ENCODE measurements around the gene RCN1. TPM values are rescaled to one million over a fixed set of nuclear protein-coding genes. Genes with fewer than 3 reads are reported as not detected.

The RCN1 gene
- total RNA-seq, 1 donor = 367 TPM

DNA sequence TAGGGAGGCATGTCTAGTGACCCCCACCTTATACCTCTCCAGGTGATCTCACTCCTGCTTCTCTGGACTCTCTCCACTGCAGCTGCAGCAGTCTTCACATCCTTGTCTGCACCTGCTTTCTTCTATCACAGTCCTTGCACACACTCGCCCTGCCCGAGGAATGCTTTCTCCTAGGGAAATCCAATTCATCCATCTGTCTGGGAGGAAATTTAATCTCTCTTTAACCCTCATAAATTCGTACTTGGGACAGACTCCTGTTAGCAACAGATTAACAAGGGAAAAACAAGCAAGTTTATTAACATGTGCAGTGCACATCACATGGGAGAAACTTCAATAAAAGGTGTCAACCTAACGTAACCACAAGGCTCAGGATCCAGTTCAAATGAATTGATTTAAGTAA lies 11.3 kb upstream of the RCN1 start:
- no peak for TF ChIP-seq CTCF (IDR thresholded peaks at IDR 0.05; ENCODE audit: insufficient read depth, low read depth, low read length)
- H3K4me3 ChIP-seq (ENCODE audit: low read depth, low read length) = no peak overlapping the region
- DNase-seq (ENCODE audit: low read depth) = no peak

- peak; percentile 54 for DNase-seq (ENCODE audit: low read depth)
- no peak overlapping the region for H3K4me3 ChIP-seq (ENCODE audit: low read depth, low read length)
- no peak for TF ChIP-seq CTCF (IDR thresholded peaks at IDR 0.05; ENCODE audit: insufficient read depth, low read depth, low read length)
Observed at GRCh38 chr11:32080361-32080980, 10.4 kb upstream of the RCN1 start.

- no peak overlapping the region for H3K4me3 ChIP-seq (ENCODE audit: low read depth, low read length)
- DNase-seq (ENCODE audit: low read depth) = peak; percentile 66
- TF ChIP-seq CTCF (IDR thresholded peaks at IDR 0.05; ENCODE audit: insufficient read depth, low read depth, low read length) = no peak
Observed at GRCh38 chr11:32081129-32081641, 9.7 kb upstream of the RCN1 start.

DNA sequence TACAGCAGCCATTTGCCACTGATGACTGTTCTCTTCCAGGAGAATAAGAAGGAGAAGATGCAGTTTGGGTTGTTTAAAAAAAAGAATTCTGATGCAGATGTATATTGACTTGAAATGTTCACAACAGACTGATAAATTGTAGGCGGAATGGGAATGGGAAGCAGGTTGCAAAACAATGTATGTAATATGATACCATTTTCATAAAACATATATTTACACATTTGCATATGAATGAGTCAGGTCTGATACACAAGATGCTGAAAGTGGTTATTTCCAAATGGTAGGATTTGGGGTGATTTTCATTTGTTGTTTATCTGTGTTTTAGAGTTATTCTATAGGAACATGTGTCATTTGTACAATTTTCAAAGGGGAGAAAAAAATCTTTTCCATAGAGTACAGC lies 9.0 kb upstream of the RCN1 start:
- TF ChIP-seq CTCF (IDR thresholded peaks at IDR 0.05; ENCODE audit: insufficient read depth, low read depth, low read length) = no peak
- H3K4me3 ChIP-seq (ENCODE audit: low read depth, low read length) = no peak overlapping the region
- no peak for DNase-seq (ENCODE audit: low read depth)

- H3K4me3 ChIP-seq (ENCODE audit: low read depth, low read length) = no peak overlapping the region
- no peak for TF ChIP-seq CTCF (IDR thresholded peaks at IDR 0.05; ENCODE audit: insufficient read depth, low read depth, low read length)
- DNase-seq (ENCODE audit: low read depth) = no peak
Observed at GRCh38 chr11:32082346-32082986, 8.4 kb upstream of the RCN1 start.

- peak overlapping the region; percentile 42 for H3K4me3 ChIP-seq (ENCODE audit: low read depth, low read length)
- peak; percentile 78 for DNase-seq (ENCODE audit: low read depth)
- no peak for TF ChIP-seq CTCF (IDR thresholded peaks at IDR 0.05; ENCODE audit: insufficient read depth, low read depth, low read length)
Observed at GRCh38 chr11:32087597-32087996, 3.3 kb upstream of the RCN1 start.
